Activated CD4-positive, alpha-beta T cell treated with anti-CD3 and anti-CD28 coated beads for 24 hours (primary cell): ENCODE measurements around the gene BMP6.
"Not testable (repeated sequence)": the region's sequence is repeated elsewhere in the genome, so short reads cannot be mapped to it uniquely, and the experiment has no call there.

Source experiments
- DNase-seq, 2 donors: peaks; one replicate each; pipeline ENCODE4 v3.0.0-alpha.2; 2020; ENCODE audit warnings: low read depth in 2 of 2

BMP6 gene

DNA sequence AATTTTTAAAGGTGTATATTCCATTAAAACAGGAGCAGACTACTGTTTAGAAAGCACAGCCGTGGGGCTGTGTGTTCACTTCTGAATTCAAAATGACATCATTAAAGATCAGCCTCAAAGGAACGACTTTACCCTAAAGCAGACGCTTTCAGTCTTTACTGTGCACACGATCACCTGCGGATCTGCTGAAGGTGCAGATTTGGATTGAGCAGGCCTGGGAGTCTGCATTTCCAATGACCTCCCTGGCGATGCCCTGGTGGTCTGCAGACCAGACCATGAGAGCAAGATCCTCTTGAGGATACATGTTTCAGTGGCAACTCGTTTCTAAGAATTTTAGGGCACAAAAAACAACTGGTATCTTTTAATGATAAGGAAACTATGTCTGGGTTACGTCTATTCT is 157.5 kb downstream of the BMP6 start:
- no peak for DNase-seq

DNA sequence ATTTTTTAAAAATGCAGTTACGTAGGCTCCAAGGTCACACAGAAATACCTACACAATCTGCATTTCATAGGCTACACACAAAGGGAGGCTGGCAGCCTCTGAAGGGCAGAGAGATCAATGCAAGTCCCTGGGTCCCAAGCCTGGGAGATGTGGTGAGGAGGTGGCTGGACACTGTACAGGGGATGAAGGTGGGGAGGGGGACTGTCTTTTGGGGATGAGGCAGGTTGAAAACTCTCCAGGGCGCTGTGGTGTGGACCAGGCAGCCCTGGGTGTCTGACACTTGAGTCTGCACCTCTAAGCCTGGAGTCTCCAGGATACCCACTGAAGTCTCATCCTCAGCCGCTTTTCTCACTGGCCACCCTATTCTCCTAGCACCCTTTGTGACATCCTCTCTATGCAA is 160.2 kb downstream of the BMP6 start:
- no peak for DNase-seq

DNA sequence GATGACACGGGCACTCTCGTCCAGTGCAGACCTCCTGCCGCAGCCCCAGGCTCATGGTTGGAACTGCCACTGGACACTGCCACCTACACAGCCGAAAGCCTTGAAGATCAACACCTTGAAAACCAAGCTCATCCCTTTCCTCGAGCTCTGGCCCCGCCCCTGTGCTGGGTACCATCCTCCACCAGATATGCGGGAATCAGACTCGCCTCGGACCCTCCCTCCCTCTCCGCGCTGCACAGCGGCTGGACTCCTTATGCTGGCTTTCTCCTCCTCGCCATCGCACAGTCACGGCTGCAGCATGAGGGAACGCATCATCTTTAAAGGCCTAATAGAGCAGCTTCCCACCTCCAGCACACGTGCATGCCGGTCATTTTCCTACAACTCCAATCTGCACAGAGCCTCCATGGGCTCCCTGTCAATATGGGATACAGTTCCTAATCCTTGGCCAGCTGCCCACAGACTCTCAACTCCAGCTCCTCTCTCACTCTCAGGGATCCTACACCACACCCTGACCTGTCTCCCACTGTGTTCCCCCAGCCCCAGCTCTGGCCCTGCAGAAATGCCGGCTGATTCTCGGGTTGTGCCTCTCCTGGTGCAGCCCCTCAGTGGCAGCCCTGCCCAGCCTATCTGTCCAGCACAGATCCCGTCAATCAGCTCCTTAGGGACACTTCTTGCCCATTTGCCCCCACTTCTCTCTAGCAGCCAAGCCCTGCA is 161.5 kb downstream of the BMP6 start:
- DNase-seq, result no peak

DNA sequence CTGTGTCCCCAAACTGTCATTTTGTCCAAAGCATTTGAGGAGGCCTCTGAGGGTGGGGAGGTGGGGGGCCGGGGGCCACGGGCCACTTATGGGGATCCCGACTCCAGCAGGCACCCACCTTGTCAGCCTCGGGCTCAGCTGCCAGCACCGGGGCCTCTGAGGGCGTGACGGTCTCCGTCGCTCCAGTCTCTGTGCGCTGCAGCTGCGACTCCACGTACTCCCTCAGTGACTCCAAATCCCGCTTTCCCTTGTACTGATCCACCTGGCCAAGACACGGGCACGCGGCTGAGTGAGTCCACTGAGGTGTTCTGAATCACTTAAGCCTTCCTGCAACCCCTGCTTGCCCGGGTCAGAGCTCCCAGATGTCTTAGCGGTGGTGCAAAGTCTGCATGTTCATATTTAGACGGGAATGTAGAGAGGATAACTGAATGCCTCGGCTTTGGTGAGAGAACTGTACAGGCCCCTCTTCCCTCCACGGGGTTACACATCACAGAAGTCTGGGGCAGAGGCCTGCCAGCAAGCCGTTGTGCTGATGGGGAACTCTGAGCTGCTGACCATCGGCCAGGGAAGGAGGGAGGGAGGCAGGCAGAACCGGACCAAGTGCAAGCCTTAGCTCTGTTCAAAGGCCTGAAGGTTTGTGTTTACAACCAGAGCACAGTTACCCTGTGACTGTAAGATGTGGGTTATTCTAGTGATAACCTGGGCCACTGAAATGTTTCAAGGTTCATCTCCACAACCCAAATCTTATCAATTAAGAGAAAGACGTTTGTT is 162.9 kb downstream of the BMP6 start:
- DNase-seq, result no peak

DNA sequence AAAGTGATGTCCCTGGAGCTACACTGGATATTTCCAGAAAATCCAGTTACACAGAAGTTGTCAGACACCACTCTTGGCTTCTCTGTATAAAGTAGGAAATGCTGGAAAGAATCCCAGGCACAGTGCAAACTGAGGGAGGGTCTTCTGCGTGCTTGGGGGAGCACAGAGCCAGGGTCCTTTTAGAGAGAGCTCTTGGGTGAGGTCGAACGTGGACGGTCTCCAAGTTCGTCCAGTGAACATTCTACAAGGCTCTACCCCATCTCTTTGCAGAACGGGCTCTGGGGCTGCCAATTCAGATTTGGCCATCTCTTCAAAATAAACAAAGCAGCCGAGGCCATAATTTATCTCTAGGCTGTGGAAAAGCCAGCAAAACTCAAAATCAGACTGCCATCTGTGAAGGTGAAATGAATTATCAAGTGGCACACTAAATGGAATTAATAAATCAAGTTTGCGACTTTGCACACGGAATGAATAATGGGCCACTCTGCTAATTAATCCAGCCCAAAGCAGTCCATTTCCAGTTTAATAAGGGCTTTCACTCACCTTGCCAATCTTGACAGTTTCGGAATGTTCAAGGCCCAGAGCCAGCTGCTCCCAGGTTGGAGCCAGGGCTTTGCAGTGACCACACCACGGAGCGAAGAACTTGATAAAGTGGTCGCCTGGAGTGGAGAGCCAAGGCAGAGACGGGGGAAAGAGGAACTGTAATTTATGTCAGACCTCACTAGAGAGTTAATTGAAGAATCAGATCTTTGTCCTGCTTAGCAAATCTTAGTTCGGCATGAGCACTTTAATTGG is 165.4 kb downstream of the BMP6 start:
- DNase-seq, result no peak

GRCh38 chr6:7892367-7892766 is 166.5 kb downstream of the BMP6 start:
- not testable (repeated sequence) for DNase-seq

GRCh38 chr6:7893342-7893741 is 167.4 kb downstream of the BMP6 start:
- DNase-seq, result no peak

GRCh38 chr6:7894262-7895124 is 168.6 kb downstream of the BMP6 start:
- no peak for DNase-seq

- no peak for DNase-seq
These were observed 169.2 kb downstream of the BMP6 start for GRCh38 chr6:7895125-7895423.

- no peak for DNase-seq
These were observed 170.6 kb downstream of the BMP6 start for GRCh38 chr6:7896465-7896987.

- DNase-seq, result no peak
These were observed 171.7 kb downstream of the BMP6 start for GRCh38 chr6:7897461-7898192.

- DNase-seq, result not testable (repeated sequence)
These were observed 172.3 kb downstream of the BMP6 start for GRCh38 chr6:7898193-7898586.

DNA sequence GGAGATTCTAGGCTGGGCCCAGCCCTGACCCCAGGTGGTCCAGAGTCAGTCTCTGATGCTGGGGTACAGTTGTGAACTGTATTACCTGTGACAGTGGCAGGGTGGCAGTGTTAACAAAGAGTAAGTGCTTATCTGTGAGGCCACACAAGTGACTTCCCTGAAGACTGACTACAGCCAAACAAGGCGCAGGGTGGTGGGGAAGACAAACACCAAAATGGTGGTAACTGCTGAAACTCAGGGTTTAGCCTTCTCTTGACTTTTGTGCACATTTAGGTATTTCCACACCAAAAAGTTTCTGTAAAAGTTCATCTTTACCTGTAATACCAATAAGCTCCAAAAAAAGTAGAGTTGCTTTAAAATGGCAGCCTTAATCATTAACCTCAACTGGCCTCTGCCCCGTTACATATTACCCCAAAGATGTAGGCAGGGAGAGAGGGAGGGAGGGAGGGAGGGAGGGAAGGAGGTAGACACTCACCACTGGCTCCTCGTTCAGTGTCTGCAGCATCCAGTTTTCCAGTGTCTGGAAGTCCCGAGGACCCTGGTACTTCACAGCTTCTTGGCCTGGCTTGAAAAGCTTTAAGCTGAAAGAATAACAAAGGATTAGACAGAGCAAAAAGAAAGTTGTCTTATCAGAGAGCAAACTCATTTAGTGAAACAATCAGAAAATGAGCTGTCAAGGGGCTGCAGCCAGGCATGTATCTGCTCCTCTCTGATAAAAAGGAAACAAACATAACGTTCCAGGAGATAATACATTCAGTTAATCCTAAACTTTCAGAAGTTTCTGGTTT is 173.4 kb downstream of the BMP6 start:
- no peak for DNase-seq

DNA sequence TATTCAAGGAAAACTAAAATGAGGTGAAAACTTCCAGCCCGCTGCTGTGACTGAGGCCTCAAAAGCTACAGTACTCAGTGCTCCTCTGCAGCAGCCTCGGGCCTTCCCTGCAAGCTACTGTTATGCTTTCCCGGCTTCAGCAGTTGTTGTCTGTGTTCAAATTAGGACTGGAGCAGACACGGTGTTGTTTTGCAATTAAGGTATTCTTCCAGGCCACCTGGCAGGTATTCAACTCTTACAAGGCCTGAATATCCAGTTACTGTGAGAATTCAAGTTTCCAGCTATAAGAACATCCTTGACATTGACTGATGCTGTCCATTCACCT is 174.0 kb downstream of the BMP6 start:
- DNase-seq, result no peak

- no peak for DNase-seq
These were observed 174.7 kb downstream of the BMP6 start for GRCh38 chr6:7900621-7901020.

DNA sequence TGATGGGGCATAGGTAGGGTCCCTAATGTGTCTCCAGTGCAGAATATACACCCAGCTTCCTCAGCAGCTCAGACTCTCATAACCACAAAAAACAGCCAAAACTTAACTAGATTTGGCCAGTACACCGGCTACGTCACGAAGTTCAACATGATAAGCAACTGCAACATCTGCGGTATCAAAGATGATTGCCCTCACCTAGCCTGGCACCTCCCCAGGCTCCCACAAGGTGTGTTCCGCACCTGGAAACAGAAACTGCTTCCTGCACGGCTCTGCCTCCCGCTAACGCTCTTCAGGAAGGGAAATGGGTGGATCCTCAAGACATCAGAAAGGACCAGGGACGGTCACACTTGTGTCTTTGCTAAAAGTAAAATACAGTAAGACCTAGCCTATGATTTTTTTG is 175.2 kb downstream of the BMP6 start:
- no peak for DNase-seq

DNA sequence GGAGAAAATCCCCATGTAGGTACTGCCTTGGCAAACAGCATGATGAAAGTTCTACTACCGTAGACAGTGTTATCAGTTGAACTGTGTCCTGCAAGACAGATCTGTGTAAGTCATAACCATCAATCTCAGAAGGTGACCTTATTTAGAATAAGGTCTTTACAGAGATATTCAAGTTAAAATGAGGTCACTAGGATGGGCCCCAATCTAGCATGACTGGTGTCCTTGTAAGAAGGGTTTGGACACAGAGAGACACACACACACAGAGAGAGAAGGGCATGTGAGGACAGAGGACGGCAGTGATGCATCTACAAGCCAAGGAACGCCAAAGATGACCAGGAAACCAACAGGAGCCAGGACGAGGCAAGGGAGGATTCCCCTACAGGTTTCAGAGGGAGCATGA is 175.9 kb downstream of the BMP6 start:
- no peak for DNase-seq

GRCh38 chr6:7902221-7902620 is 176.3 kb downstream of the BMP6 start:
- DNase-seq, result no peak

DNA sequence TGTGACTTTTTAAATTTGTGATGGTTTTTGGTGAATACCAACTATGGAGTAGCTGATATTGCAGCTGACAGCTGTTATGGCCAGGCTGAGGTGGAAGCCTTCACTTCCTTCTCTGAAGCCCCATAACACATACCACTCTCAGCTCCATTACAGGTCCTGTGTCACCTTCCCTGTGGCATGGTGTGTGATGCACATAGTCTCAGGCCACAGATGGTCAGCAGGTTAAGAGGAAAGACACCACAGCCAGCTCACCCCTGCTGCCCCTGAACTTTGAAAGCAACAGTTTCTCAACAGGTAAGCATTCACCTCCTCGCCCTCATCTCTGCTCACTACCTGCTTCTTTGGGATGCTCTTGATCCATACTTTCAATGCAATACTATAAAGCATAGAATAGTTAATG is 177.0 kb downstream of the BMP6 start:
- no peak for DNase-seq

- no peak for DNase-seq
These were observed 177.8 kb downstream of the BMP6 start for GRCh38 chr6:7903673-7904072.
